SK-N-SH treated with all-trans-retinoic acid at 6 μM for 48 hours (cell line): ENCODE data around the gene PPP6R2.

ENCODE experiments used
- BACH2 ChIP-seq: fragments of 250-450 bp; sonication (Bioruptor Pico); IDR thresholded peaks from 2 replicates; pipeline ENCODE4 v1.9.0; 2021; ENCODE audit warnings: mild to moderate bottlenecking, borderline replicate concordance
- ESRRG ChIP-seq: fragments of 250-450 bp; sonication (Bioruptor Pico); IDR thresholded peaks from 2 replicates; pipeline ENCODE4 v1.6.1; 2021; ENCODE audit warnings: mild to moderate bottlenecking
- GLIS3 ChIP-seq: fragments of 250-450 bp; sonication (Bioruptor Pico); IDR thresholded peaks from 2 replicates; pipeline ENCODE4 v1.5.0; 2020; ENCODE audit warnings: mild to moderate bottlenecking, moderate library complexity
- PPARA ChIP-seq: fragments of 250-450 bp; sonication (Bioruptor Pico); IDR thresholded peaks from 2 replicates; pipeline ENCODE4 v1.5.0; 2020; ENCODE audit warnings: mild to moderate bottlenecking, borderline replicate concordance

GRCh38 chr22:50481045-50481439 is 137.9 kb downstream of the PPP6R2 start:
- TF ChIP-seq PPARA (CRISPR knock-in tag) (no peak), ESRRG (CRISPR knock-in tag) (no peak), GLIS3 (CRISPR knock-in tag) (no peak), BACH2 (no peak)
